8988T (cell line): ENCODE measurements around the gene RAD51B.
"Not testable (repeated sequence)": the region's sequence is repeated elsewhere in the genome, so short reads cannot be mapped to it uniquely, and the experiment has no call there.

Experiments
- DNase-seq: peaks from one replicate; pipeline ENCODE4 v3.0.0; 2011

The RAD51B gene

DNA sequence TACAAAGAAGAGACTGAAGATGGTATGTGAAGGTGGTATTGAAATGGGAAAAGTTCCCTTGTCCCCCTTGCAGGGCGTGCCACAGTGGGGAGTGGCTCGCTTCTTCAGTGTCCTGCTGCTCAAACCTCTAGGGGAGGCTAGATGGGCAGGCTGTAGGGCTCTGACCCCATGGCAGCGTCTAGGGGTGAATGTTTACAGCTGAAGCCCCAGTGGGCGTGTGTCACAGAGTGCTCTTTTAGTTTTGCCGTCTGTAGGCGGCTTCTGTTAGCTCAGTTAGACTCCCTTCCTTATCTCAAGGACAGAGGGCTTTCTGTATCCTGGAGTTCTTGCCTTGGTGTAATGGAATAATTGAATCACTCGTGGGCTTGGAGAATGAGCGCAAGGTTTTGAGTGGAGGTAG lies 266.2 kb downstream of the RAD51B start:
- no peak for DNase-seq

DNA sequence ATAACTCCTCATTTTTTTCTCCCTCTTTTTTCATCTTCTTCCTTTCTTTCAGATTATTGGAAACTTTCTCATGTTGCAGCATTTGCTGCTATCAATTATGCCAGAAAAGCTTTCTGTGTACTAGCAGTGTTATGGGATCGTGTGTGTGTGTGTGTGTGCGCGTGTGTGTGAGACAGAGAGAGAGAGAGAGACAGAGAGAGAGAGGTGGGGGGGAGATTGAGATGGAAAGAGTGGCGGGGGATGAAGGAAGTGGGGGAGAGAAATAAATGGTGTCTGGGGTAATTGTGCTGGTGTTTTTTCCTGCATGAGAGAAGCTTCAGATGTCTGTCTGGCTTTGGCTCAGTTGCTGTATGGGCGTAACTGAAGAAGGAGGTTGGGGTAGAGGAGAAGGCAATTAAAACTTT lies 268.9 kb downstream of the RAD51B start:
- no peak for DNase-seq

DNA sequence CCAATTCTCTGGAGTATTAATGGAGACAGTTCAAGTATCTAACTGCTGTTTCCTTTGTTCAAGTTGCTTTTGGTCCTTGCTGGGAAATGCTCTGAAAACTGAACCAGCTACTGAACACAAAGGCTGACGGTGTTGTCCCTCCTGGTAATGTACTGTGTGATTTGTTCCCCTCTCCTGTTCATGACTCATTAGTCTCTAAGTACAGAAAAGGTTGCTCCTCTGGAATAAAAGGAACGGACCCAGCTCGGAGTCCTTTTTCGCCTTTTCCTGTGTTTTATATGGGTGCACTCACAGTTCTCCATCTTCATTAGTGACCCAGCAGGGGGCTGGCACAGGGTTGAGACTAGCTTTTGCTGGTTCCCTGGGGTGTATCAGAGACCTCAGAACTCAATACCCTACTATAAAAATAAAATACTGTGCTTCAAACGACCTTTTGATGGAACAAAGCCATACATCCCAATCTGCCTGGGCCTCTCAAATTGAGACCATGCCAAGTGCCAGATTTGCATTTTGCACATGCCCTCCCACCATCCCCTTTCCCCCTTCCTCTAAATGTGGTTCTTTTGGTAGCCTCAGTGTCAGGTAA lies 269.7 kb downstream of the RAD51B start:
- no peak for DNase-seq

DNA sequence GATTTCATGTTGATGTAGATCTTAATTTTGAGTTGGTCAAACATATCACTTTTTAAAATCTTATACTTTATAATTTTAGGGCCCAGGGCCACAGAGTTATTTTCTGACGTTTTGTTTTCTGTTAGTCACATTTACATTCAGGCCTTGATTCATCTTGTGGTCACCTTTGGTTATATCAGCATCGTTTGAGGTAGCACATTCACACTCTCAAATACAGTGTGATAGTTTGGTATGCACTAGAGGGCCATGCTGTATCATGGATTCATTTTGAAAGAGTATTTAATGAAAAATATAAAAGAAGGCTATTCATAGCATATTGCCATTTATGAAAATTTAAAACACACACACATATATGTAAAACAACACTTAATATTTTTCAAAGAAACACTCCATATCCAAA lies 274.6 kb downstream of the RAD51B start:
- DNase-seq, result no peak

DNA sequence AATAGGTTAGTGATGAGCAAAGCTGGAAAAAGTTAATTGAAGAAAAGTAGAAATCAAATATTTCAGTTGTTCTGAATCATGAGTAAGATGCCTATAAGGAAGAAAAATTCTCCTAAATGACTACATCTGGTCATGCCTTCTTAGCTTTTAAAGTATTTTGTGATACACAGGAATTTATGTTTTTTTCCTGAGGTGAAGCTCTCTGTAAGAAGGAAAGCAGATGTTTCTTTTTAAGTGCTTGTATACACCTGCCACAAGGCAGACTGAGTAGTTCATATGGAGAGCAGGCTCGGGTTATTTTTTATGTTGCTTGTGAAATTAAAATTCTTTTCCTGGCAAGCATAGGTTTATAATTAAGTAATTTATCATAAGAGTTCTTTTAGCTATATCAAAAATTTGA lies 275.2 kb downstream of the RAD51B start:
- DNase-seq, result no peak

DNA sequence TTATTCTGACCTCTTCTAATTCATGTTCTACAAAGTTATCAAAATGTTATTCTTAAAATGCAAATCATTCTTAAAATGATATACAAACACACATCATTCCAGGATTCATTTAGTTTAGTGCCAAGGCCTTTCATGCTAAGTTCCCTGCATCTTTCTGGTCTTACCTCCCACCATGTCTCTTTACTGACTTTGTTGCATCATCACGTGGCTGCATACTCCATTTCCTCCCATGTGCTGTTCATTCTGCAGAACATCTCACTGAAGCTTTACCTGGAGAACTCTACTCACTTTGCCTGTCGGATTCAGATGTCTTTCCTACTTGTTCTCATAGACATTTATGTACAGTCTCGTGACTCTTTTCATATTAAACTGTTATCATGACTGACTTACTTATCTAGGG lies 278.1 kb downstream of the RAD51B start:
- no peak for DNase-seq

DNA sequence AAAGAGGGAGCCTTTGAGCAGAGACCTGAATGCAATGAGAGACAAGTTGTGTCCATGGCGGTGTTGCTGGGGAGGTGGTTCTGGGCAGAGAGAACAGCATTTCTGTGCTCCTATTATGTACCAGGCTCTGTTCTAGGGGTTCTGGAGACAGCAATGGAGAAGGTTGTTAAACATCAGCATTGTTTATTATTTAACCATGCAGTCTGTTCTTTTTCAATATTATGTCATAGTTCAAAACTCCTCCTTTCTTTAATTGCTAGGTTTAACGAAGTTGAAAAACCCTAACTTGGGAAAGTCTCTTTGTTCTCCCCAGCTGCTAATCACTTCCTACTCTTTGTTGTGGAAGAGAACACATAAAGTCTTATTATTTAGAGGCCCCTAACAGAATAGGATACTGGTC lies 279.3 kb downstream of the RAD51B start:
- no peak for DNase-seq

DNA sequence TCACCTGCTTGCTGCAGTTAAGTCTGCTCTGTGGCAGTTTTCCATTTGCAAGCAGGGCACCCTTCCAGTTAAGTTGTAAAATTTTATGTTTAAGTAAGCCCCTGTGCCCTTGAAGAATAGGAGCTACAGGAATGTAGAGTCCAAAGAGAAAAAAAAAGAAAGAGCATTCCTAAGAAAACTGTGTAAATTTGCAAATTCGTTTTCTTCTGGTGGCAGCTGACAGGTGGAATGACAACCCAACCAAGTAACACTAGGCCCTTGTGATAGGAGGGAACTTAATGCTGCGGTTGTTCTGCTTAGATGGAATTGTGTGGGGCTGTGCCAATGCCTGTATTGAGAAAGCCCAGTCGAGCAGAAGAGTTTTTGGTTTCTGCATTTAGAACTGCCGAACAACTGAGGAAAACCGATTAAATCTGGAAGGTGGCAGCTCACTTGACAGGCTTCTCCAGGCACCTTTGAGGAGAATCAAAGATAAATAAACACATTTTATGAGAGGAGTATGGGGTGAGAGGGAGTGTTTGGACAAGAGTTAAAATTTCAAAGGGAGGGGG lies 280.0 kb downstream of the RAD51B start:
- DNase-seq, result no peak

DNA sequence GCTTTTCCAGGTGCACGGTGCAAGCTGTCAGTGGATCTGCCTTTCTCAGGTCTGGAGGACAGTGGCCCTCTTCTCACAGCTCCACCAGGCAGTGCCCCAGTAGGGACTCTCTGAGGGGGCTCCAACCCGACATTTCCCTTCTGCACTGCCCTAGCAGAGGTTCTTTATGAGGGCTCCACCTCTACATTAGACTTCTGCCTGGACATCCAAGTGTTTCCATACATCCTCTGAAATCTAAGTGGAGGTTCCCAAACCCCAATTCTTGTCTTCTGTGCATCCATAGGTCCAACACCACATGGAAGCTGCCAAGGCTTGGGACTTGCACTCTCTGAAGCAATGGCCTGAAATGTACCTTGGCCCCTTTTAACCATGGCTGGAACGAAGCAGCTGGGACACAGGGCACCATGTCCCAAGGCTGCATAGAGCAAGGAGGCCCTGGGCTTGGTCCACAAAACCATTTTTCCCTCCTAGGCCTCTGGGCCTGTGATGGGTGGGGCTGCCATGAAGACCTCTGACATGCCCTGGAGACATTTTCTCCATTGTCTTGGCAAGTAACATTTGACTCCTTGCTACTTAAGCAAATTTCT lies 282.2 kb downstream of the RAD51B start:
- DNase-seq, result not testable (repeated sequence)

DNA sequence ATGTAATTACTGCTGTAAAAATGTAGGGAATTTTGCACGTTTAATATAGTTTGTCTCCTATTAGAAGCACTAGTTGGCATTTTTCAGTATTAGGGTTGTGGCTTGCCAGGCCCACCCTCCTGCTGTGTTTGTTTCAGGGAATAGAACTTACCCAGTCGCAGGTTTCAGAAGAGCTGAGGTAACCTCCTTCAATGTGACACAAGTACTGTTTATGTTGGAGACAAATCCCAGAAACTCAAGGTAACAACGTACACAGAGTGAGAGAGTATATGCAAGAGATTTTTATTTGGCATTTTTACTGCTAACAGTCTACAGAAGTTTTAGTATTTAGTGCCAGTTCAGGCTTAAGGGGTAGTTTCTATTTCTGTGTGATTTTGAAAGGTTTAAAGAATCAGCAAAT lies 284.3 kb downstream of the RAD51B start:
- no peak for DNase-seq

DNA sequence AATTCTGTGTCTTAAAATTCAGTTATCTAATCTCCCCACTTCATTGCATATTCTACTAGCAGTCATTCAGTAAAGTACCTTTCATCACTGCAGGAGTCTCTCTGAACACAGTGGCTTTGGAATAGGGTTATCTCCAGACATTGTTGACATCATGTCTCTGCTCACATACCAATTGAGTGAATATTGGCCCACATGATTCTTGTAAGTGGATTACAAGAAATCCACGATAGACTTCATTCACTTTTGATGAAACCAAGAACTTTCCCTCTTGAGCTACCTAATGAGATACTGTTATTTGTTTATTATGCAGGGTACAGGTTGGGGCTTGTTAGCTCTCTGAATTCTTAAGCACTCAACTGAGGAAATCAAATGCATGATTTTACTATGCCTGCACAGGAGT lies 284.9 kb downstream of the RAD51B start:
- DNase-seq, result no peak

DNA sequence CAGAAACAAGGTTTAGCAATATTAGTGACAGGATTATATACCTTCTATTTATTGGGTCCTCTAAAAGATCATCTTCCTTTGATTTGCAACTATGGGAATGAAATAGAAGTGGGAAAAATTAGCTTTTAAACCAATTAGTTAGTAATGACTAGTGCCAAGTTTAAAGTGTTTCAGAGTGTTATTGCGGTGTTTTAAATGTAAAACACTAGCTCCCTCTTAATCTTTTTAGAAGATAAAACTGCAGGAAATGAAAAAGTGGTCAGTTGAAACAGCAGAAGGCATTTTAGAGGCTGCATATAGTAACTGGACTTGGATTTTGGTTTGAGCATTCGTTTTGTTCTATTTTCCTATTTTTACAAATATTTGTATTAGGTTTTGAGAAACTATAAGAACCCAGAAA lies 286.2 kb downstream of the RAD51B start:
- DNase-seq, result no peak

DNA sequence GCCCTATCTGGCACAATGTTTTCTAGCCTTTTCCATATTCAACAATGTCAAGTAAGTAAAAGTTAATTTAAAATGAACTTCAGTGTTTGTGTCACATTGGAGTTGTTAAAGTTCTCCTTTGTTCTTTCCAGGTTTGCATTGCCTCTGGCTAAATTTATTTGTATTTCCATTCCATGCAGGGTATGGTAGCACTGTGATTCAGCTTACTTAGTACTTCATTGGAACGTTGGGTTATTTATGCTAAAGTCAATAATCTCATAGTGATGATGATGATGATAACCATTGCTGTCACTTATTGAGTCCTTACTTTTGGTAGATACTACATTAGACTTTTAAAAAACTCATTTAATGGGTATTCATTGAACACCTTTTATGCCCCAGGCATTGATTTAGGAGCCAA lies 286.9 kb downstream of the RAD51B start:
- no peak for DNase-seq

DNA sequence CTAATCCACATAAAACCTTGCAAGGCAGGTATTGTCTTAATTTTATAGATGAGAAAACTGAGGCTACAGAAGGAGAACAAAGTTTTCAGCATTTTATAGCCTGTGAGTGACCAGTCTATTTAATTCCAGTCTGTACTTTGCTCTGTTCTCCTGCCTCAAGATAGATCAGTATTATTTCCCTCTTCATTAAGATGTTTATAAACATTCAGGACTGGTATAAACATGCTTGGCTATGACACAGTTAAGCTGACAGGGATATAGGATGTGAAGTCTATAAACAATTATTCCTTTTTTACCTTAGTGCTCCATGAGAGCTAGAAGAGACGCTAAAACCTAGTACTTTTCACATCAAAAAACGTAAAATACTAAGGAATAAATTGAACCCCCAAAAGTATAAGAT lies 287.3 kb downstream of the RAD51B start:
- DNase-seq, result no peak

DNA sequence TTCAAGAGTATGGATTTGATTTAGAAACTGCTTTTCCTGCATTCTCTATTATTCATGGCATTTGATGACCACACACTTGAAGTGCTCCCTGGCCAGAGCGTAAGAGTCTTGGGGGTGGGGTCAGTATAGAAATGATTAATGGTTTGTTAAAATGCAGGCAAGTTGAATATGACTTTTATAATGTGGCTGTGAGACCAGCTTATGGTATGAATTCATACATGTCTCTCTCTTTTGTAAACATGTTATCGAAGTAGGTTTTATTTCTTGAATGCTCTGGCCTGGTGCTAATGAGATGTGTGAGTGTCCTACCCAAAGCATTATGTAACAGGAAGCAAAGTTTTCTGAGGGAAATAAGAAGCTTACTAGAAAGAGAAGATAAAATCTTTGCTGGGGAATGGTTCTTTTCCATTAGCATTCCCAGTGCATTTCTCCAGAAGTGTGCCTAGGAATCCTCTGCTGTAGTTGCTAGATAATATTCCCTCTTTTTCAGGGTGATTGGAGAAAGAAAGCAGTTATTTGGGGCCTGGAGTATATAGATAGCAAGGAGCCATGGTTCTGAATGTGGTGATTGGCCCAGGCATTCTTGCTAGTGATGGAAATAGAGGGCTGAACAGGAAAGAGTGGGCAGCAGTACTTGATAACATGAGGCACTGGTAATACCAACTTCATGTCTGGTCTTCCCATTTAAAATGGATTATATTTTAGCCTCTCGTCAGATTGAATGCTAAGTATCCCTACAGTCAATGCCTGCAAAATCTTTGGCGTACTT lies 289.7 kb downstream of the RAD51B start:
- no peak for DNase-seq

DNA sequence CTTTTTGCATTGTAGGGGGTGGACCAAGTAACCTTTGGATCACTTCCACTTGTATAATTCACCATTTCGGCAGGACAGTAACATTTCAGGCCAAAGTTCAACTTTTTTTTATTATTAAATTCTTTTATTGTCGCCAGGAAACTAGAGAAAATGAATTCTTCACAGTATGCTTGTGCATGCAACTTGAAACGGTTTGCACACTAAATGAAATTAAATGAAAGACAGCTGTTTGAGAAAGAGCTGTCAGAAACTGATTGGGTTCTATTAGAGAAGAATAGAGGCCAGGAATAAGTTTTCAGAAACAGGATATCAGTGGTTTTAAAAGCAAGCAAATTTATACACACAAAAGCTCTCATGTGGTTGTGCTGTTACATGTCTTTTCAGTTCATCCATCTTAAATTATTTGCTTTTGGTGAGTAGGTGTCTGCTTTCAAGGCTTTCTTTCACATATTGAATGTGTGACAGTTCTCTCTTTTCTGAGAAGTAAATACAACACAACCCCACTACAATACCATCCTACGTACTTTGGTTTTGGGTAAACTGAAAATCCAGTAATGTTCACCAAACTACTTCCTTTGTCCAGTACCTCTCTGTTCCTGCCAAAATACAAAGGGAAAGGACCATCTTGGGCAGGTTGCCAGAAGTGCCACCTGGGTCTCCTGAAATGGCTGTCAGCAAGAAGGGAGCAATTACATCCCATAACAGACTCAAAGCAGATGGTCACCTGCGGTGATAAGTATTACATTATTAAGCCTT lies 291.7 kb downstream of the RAD51B start:
- DNase-seq, result no peak

DNA sequence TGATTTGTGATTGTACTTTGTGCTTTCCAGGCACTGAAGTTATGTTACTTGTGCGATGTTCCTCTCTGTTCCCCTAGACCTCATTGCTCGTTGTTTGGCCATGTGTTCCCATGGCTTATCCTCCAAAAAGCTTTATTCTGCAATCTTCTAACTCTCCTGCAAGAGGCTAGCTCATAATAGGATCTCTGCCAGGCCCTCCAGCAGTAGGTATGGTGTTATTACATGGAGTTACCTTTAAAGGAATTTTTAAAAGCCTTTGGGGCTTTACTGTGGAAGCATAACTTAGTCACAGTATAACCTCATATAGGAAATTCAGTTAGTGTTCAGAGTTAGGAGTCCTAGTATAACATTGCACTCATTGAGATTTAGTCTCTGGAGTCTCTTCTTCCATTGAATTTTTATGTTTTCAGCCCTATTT lies 292.3 kb downstream of the RAD51B start:
- DNase-seq, result no peak

DNA sequence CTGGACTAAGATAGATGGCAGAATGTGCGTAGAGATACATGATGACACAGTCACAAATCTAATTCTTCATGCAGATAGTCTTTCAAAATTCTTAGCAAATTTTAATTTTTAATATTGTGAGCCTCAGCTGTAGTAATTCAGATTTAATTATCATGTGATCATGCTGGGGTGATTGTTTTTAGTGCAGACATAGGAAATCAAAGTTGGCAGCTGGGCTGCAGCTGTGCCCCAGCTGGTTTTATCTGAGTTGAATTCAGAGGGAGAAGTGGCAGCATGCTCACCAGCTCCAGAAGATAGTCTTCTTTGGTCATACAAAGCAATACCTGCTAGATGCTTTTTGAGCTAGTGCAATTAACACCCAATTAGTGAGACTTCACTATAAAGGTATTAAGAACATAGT lies 292.9 kb downstream of the RAD51B start:
- no peak for DNase-seq

DNA sequence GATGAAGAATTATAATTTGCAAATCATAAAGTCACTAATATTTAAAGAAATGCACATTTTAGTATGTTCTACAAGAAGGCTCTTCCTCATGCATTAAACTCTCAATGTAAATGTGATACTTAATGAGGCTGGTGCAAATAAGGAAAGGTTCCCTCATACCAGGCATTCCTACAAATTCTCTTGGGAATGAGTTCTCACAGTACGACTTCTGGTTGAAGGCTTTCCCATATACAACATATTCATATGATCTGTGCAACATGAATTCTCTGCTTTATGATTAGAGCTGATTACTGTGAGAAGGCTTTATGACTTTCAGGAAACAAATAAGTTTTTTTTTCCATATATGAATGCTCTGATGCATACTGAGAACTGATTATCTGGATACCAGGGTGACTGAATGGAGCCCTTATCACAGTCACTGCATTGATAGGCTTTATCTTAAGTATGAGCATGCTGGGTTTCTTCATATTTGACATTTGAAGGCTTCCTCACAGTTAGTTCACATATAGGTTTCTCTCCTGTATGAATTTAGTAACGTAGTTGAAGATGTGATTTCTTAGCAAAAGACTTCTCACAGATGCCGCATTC lies 293.9 kb downstream of the RAD51B start:
- no peak for DNase-seq

DNA sequence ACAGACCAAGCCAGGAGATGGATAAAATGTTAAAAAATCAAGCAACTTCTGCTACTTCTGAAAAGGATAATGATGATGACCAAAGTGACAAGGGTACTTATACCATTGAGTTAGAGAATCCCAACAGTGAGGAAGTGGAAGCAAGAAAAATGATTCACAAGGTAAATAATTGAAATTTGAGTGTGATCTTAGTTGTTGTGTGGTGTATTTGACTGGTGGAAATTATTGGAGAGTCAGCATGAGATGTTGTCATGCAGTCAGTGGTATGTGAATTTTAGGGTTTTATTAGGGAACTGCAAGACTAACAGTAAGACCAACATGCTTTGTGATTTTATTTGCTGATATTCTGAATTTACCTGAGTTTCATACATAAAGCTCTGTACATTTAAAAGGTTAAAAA lies 296.4 kb downstream of the RAD51B start:
- not testable (repeated sequence) for DNase-seq

DNA sequence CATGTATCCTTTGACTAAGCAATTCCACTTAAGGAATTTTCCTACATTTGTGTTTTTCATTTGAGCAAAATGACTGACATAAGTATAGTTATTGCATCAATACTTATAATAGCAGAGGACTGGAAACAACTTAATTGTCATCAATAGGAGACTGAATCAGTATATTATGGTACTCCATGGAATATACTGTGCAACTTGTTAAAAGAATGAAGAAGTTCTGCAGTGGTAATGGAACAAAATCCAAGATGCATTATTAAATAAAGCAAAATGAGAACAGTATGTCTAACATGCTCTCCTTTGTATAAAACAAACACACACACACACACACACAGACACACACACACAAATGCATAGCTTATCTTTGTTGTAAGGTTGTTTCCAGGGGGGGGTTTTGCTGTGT lies 303.1 kb downstream of the RAD51B start:
- no peak for DNase-seq

DNA sequence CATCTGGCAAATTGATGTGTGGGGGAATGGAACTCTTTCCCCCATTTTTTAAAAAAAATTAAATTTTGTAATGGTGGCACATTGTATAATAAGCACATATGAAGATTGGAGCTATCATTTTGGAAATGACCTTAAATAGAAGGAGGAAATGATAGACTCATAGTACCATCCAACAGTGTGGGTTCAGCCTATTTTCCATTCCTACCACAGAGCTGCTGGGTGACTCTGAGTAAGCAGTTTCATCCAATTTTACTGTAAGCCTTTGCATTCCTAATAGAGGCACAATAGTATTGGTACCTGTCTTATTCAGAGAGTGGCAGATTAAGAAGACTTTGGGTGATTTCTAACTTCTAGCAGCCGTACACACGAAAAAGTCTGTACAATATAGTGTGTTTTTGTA lies 304.5 kb downstream of the RAD51B start:
- no peak for DNase-seq
